Caco-2 (cell line): ENCODE measurements around the gene OTOF. TPM values are rescaled to one million over a fixed set of nuclear protein-coding genes. Genes with fewer than 3 reads are reported as not detected.

Experiments used
- BruUV-seq: library from RNA; stranded (reverse); fragments of 400-500 nt; replicated peaks from 2 replicates; lab custom pipeline; 2021; lab: Mats Ljungman, UMichigan
- CTCF ChIA-PET: fragments of 300-600 bp; sonication (Branson Sonifier 250); formaldehyde crosslinking; loops from one replicate; lab custom pipeline; 2022; ENCODE audit warnings: antibody characterized with exemption; lab: Charles Lee
- POLR2A ChIA-PET: fragments of 300-600 bp; sonication (Branson Sonifier 250); formaldehyde crosslinking; loops from one replicate; lab custom pipeline; 2022; ENCODE audit warnings: antibody characterized with exemption; lab: Charles Lee
- DNase-seq, 2 experiments: peaks; one replicate each; pipeline versions ENCODE4 v3.0.0 to v3.0.0-alpha.2; 2020 to 2022
- H3K27me3 ChIP-seq: replicated peaks from 2 replicates; pipeline ENCODE4 v1.6.0; 2011; ENCODE audit warnings: low read length; ENCODE audit not compliant: control insufficient read depth, insufficient read depth
- H3K36me3 ChIP-seq: 2 replicates; pipeline ENCODE4 v1.5.1; 2011; ENCODE audit warnings: low read length; ENCODE audit not compliant: control insufficient read depth, insufficient read depth
- H3K4me1 ChIP-seq: fragments of 250-450 bp; sonication (Bioruptor Pico); 2 replicates; pipeline ENCODE4 v1.5.1; 2020; ENCODE audit warnings: mild to moderate bottlenecking
- H3K4me3 ChIP-seq: 2 replicates; pipeline ENCODE4 v1.5.1; 2011; ENCODE audit warnings: low read depth, mild to moderate bottlenecking, control low read depth, low read length
- H3K9me3 ChIP-seq: fragments of 250-450 bp; sonication (Bioruptor Pico); 2 replicates; pipeline ENCODE4 v1.5.1; 2020; ENCODE audit warnings: mild to moderate bottlenecking, moderate library complexity
- H3K27ac Mint-ChIP-seq: one replicate; pipeline ENCODE4 v1.8.0; 2022; ENCODE audit warnings: mixed read lengths; ENCODE audit not compliant: unreplicated experiment
- H3K27me3 Mint-ChIP-seq: one replicate; pipeline ENCODE4 v1.8.0; 2022; ENCODE audit warnings: mixed read lengths; ENCODE audit not compliant: insufficient read depth, unreplicated experiment
- H3K36me3 Mint-ChIP-seq: one replicate; pipeline ENCODE4 v1.8.0; 2022; ENCODE audit warnings: mild to moderate bottlenecking, mixed read lengths; ENCODE audit not compliant: insufficient read depth, unreplicated experiment
- H3K4me1 Mint-ChIP-seq: one replicate; pipeline ENCODE4 v1.8.0; 2022; ENCODE audit warnings: low read depth, mixed read lengths; ENCODE audit not compliant: unreplicated experiment
- H3K4me3 Mint-ChIP-seq: one replicate; pipeline ENCODE4 v1.8.0; 2022; ENCODE audit warnings: mild to moderate bottlenecking, moderate library complexity, mixed read lengths; ENCODE audit not compliant: unreplicated experiment
- H3K9me3 Mint-ChIP-seq: one replicate; pipeline ENCODE4 v1.8.0; 2022; ENCODE audit warnings: mixed read lengths; ENCODE audit not compliant: unreplicated experiment
- intact Hi-C: fragments of 100-400 bp; cut with micrococcal nuclease; formaldehyde crosslinking; loops from one replicate; pipeline ENCODE4 v1.10.0; 2022; ENCODE audit not compliant: unreplicated experiment
- total RNA-seq: library from RNA; stranded (reverse); gene quantifications from 2 replicates; pipeline ENCODE4 v1.2.3, GENCODE V29; 2022
- TF ChIP-seq, protein P1 (sequence below), 2 experiments: fragments of 200-600 bp in 1 of 2; IDR thresholded peaks; 1 replicate in 1 of 2; 2 replicates in 1 of 2; pipeline versions ENCODE4 v1.5.1 to v1.8.0; 2011 to 2022; ENCODE audit warnings: antibody characterized with exemption in 1 of 2, control low read depth in 1 of 2, inconsistent platforms in 1 of 2, low read depth in 1 of 2, low read length in 1 of 2, mild to moderate bottlenecking in 1 of 2, moderate library complexity in 1 of 2; ENCODE audit not compliant: insufficient read depth in 1 of 2, severe bottlenecking in 1 of 2, unreplicated experiment in 1 of 2

The OTOF gene
- total RNA-seq, 1 experiment from 2014 or later, result 0.09 TPM

DNA sequence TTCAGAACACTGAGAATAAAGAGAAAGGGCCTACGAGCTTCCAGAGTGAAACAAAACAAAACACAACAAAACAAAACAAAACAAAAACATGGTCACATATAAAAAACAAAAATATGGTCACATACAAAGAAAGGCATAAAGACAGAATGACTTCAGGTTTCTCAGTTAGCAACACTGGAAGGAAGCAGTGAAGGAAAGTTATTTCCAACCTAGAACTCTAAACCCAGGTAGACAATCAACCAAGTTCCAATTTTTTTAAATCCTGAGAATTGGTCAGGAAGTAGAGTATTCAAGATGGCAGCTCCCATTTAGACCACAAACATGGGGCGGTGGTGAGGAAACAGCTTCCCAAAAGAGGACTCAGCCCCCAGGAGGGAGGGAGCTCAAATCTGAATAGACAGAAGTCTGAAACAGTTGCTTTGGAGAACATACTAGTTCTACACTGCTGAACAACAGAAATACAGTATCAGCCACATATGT lies 67.1 kb downstream of the OTOF start:
- H3K9me3 Mint-ChIP-seq, result no peaks in the 10 kb centered on the region
- TF ChIP-seq, protein P1, sequence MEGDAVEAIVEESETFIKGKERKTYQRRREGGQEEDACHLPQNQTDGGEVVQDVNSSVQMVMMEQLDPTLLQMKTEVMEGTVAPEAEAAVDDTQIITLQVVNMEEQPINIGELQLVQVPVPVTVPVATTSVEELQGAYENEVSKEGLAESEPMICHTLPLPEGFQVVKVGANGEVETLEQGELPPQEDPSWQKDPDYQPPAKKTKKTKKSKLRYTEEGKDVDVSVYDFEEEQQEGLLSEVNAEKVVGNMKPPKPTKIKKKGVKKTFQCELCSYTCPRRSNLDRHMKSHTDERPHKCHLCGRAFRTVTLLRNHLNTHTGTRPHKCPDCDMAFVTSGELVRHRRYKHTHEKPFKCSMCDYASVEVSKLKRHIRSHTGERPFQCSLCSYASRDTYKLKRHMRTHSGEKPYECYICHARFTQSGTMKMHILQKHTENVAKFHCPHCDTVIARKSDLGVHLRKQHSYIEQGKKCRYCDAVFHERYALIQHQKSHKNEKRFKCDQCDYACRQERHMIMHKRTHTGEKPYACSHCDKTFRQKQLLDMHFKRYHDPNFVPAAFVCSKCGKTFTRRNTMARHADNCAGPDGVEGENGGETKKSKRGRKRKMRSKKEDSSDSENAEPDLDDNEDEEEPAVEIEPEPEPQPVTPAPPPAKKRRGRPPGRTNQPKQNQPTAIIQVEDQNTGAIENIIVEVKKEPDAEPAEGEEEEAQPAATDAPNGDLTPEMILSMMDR (IDR thresholded peaks at IDR 0.05; ENCODE audit: insufficient read depth in 1 of 2, low read depth in 1 of 2, low read length in 1 of 2, severe bottlenecking in 1 of 2, unreplicated experiment in 1 of 2), result no peak
- H3K36me3 Mint-ChIP-seq, result no peaks in the 10 kb centered on the region
- DNase-seq, result no peak
- ChIA-PET POLR2A (no interaction called here), CTCF (no interaction called here)
- intact Hi-C loops, result no loop called here
- H3K27me3 Mint-ChIP-seq, result no peaks in the 10 kb centered on the region
- BruUV-seq, result no TSS peak
- Histone ChIP-seq H3K9me3 (no peaks in the 10 kb centered on the region), H3K4me3 (no peak overlapping the region), H3K27me3 (no peaks in the 10 kb centered on the region), H3K36me3 (no peaks in the 10 kb centered on the region), H3K4me1 (peaks cover 13% of the 10 kb centered on the region)
- H3K4me1 Mint-ChIP-seq, result peaks cover 10% of the 10 kb centered on the region
- no peak overlapping the region for H3K27ac Mint-ChIP-seq
- H3K4me3 Mint-ChIP-seq, result no peak overlapping the region

DNA sequence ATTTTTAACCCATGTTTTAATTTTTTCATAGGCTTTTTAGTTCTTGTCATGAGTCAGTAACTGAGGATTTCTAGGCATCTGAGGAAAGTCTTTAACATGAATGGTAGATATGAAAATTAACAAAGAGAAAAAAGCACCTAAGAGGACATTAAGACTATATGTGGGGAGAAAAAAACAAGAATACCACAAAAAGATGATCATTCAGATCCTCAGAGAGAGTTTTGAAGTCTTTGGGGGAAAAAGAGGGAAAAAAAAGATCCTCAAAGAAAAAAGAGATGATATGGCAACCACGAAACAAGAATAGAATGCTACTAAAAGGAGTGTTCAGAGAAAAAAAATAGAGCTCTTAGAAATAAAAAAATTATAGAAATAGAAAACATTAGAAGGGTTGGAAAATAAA lies 68.1 kb downstream of the OTOF start:
- POLR2A ChIA-PET, result no interaction called here

DNA sequence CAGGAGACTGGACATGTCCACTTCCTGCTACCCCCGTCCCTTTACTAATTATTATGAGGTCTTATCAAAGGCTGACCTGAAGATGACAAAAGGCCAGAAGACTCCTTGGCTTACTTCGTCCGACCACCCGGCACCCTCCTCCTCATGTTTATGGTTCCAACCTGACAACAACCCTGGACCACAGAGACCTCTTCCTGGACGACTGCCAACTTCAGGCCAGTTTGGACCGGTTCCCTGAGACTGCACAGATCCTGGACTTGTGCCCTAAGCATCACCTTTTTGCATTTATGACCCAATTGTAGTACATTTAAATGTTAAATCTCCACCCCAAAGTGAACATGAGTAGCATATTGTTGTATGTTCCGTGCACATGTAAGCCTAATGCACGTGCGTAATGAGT lies 70.4 kb downstream of the OTOF start:
- no peak for DNase-seq
- Mint-ChIP-seq H3K4me3 (no peak overlapping the region), H3K36me3 (no peaks in the 10 kb centered on the region), H3K27me3 (no peaks in the 10 kb centered on the region), H3K9me3 (no peaks in the 10 kb centered on the region), H3K27ac (no peak overlapping the region), H3K4me1 (peaks cover 10% of the 10 kb centered on the region)
- CTCF ChIA-PET, result no interaction called here
- POLR2A ChIA-PET, result no interaction called here
- H3K4me3 ChIP-seq, result no peak overlapping the region
- no peaks in the 10 kb centered on the region for H3K27me3 ChIP-seq
- no TSS peak for BruUV-seq
- TF ChIP-seq, protein P1 (IDR thresholded peaks at IDR 0.05; ENCODE audit: insufficient read depth in 1 of 2, low read depth in 1 of 2, low read length in 1 of 2, severe bottlenecking in 1 of 2, unreplicated experiment in 1 of 2), result no peak
- intact Hi-C loops, result no loop called here
- H3K36me3 ChIP-seq, result no peaks in the 10 kb centered on the region
- peaks cover 10% of the 10 kb centered on the region for H3K4me1 ChIP-seq
- H3K9me3 ChIP-seq, result no peaks in the 10 kb centered on the region

More for the DNA sequence above, 68.1 kb downstream of the OTOF start:
- H3K27ac Mint-ChIP-seq, result no peak overlapping the region
- no peak for DNase-seq
- no peaks in the 10 kb centered on the region for H3K9me3 Mint-ChIP-seq
- H3K4me1 ChIP-seq, result peaks cover 13% of the 10 kb centered on the region
- no peak overlapping the region for H3K4me3 ChIP-seq
- TF ChIP-seq, protein P1 (IDR thresholded peaks at IDR 0.05; ENCODE audit: insufficient read depth in 1 of 2, low read depth in 1 of 2, low read length in 1 of 2, severe bottlenecking in 1 of 2, unreplicated experiment in 1 of 2), result no peak
- no peaks in the 10 kb centered on the region for H3K36me3 ChIP-seq
- H3K36me3 Mint-ChIP-seq, result no peaks in the 10 kb centered on the region
- no TSS peak for BruUV-seq
- H3K27me3 ChIP-seq, result no peaks in the 10 kb centered on the region
- CTCF ChIA-PET, result no interaction called here
- intact Hi-C loops, result no loop called here
- H3K4me1 Mint-ChIP-seq, result peaks cover 10% of the 10 kb centered on the region
- no peaks in the 10 kb centered on the region for H3K9me3 ChIP-seq
- H3K4me3 Mint-ChIP-seq, result no peak overlapping the region
- no peaks in the 10 kb centered on the region for H3K27me3 Mint-ChIP-seq

Other genes starting within 250 kb of the OTOF start
- 143 and 150 TPM in 2 replicates for gene HADHA, start 233.5 kb downstream of the OTOF start, total RNA-seq
- gene HADHB, start 233.2 kb downstream of the OTOF start, total RNA-seq, result 93.2 and 106 TPM in 2 replicates
- 61.3 and 68.9 TPM in 2 replicates for gene SELENOI, start 132.0 kb downstream of the OTOF start, total RNA-seq
- gene ADGRF3, start 131.3 kb downstream of the OTOF start, total RNA-seq, result 0.09 and 0.18 TPM in 2 replicates
- gene DRC1, start 76.2 kb downstream of the OTOF start, total RNA-seq, result 0.49 and 1.1 TPM in 2 replicates
- gene CIB4, start 163.2 kb upstream of the OTOF start, total RNA-seq, result not detected in 2 replicates
- 0.09 and 0.36 TPM in 2 replicates for gene KCNK3, start 214.6 kb upstream of the OTOF start, total RNA-seq